ENCODE data around the gene LRRC56.
A peak's percentile ranks its signal among the peaks of the same experiment; 100 is the strongest.

Gene LRRC56

GRCh38 chr11:575313-575995, 38.1 kb downstream of the LRRC56 start:
- peak; percentile 98 for DNase-seq (ENCODE audit: low spot score)

GRCh38 chr11:575996-576768, 38.9 kb downstream of the LRRC56 start, which contains the start of gene PHRF1:
TSS of gene PHRF1 (plus strand) at chr11:576470. CDS start at chr11:581513, 5,043 bp downstream.
- DNase-seq (ENCODE audit: low spot score): peak; percentile 98

GRCh38 chr11:576811-577610, 39.7 kb downstream of the LRRC56 start:
- DNase-seq (ENCODE audit: low spot score): no peak

- no peak for DNase-seq (ENCODE audit: low spot score)
These were observed 40.2 kb downstream of the LRRC56 start for GRCh38 chr11:577611-577894.

- DNase-seq (ENCODE audit: low spot score): no peak
These were observed 41.1 kb downstream of the LRRC56 start for GRCh38 chr11:578276-579035.

- DNase-seq (ENCODE audit: low spot score): no peak
These were observed 42.7 kb downstream of the LRRC56 start for GRCh38 chr11:579830-580601.

GRCh38 chr11:581342-581741, 44.0 kb downstream of the LRRC56 start:
- no peak for DNase-seq (ENCODE audit: low spot score)

- DNase-seq (ENCODE audit: low spot score): no peak
These were observed 44.4 kb downstream of the LRRC56 start for GRCh38 chr11:581752-582151.

- no peak for DNase-seq (ENCODE audit: low spot score)
These were observed 47.0 kb downstream of the LRRC56 start for GRCh38 chr11:584287-584686.

GRCh38 chr11:586376-587316, 49.3 kb downstream of the LRRC56 start:
- DNase-seq (ENCODE audit: low spot score): no peak

- no peak for DNase-seq (ENCODE audit: low spot score)
These were observed 50.2 kb downstream of the LRRC56 start for GRCh38 chr11:587546-587945.

- DNase-seq (ENCODE audit: low spot score): no peak
These were observed 50.7 kb downstream of the LRRC56 start for GRCh38 chr11:587978-588380.

- no peak for DNase-seq (ENCODE audit: low spot score)
These were observed 52.5 kb downstream of the LRRC56 start for GRCh38 chr11:589798-590197.

- no peak for DNase-seq (ENCODE audit: low spot score)
These were observed 53.7 kb downstream of the LRRC56 start for GRCh38 chr11:590997-591396.

- no peak for DNase-seq (ENCODE audit: low spot score)
These were observed 55.2 kb downstream of the LRRC56 start for GRCh38 chr11:592501-592900.

- no peak for DNase-seq (ENCODE audit: low spot score)
These were observed 55.6 kb downstream of the LRRC56 start for GRCh38 chr11:592918-593317.

- no peak for DNase-seq (ENCODE audit: low spot score)
These were observed 56.0 kb downstream of the LRRC56 start for GRCh38 chr11:593347-593746.

GRCh38 chr11:595400-595799, 58.1 kb downstream of the LRRC56 start:
- DNase-seq (ENCODE audit: low spot score): no peak

GRCh38 chr11:596374-596773, 59.0 kb downstream of the LRRC56 start:
- no peak for DNase-seq (ENCODE audit: low spot score)

- DNase-seq (ENCODE audit: low spot score): peak; percentile 54
These were observed 59.9 kb downstream of the LRRC56 start for GRCh38 chr11:597166-597725.
